Fibroblast of skin of scalp (primary cell): ENCODE data around the gene IFNLR1.
A peak's percentile ranks its signal among the peaks of the same experiment; 100 is the strongest.

Experiments
- DNase-seq: peaks from one replicate; pipeline ENCODE4 v3.0.0-alpha.2; 2013

The IFNLR1 gene

GRCh38 chr1:24175033-24175755 is 11.9 kb downstream of the IFNLR1 start:
- DNase-seq, result no peak

- DNase-seq, result no peak
Observed at GRCh38 chr1:24173638-24174575, 13.2 kb downstream of the IFNLR1 start.

- DNase-seq, result no peak
Observed at GRCh38 chr1:24172598-24172997, 14.5 kb downstream of the IFNLR1 start.

GRCh38 chr1:24169286-24169685 is 17.8 kb downstream of the IFNLR1 start:
- DNase-seq, result no peak

- no peak for DNase-seq
Observed at GRCh38 chr1:24168245-24168644, 18.8 kb downstream of the IFNLR1 start.

GRCh38 chr1:24167008-24167407 is 20.1 kb downstream of the IFNLR1 start:
- DNase-seq, result no peak

GRCh38 chr1:24165500-24165899 is 21.6 kb downstream of the IFNLR1 start:
- DNase-seq, result no peak

- DNase-seq, result no peak
Observed at GRCh38 chr1:24164004-24164403, 23.1 kb downstream of the IFNLR1 start.

- no peak for DNase-seq
Observed at GRCh38 chr1:24162201-24162600, 24.9 kb downstream of the IFNLR1 start.

GRCh38 chr1:24161270-24161669 is 25.8 kb downstream of the IFNLR1 start:
- no peak for DNase-seq

GRCh38 chr1:24159366-24159765 is 27.7 kb downstream of the IFNLR1 start:
- DNase-seq, result no peak

GRCh38 chr1:24157918-24158481 is 29.1 kb downstream of the IFNLR1 start:
- no peak for DNase-seq

GRCh38 chr1:24156542-24157260 is 30.4 kb downstream of the IFNLR1 start:
- DNase-seq, result no peak

- peak; percentile 4 for DNase-seq
Observed at GRCh38 chr1:24155011-24155782, 31.9 kb downstream of the IFNLR1 start.

- no peak for DNase-seq
Observed at GRCh38 chr1:24154215-24154614, 32.9 kb downstream of the IFNLR1 start.

GRCh38 chr1:24152631-24153494 is 34.2 kb downstream of the IFNLR1 start:
- DNase-seq, result no peak

- DNase-seq, result no peak
Observed at GRCh38 chr1:24151175-24151533, 35.9 kb downstream of the IFNLR1 start.

- DNase-seq, result peak; percentile 72
Observed at GRCh38 chr1:24150234-24151174, 36.6 kb downstream of the IFNLR1 start.

- DNase-seq, result peak; percentile 55
Observed at GRCh38 chr1:24149866-24150233, 37.2 kb downstream of the IFNLR1 start.

GRCh38 chr1:24147816-24148215 is 39.3 kb downstream of the IFNLR1 start:
- no peak for DNase-seq
